Activated T-helper 1 cell treated with Interleukin-2 at 50 U/mL for 16 hours (primary cell): ENCODE results near the gene FBXO31.
"Not testable (repeated sequence)": the region's sequence is repeated elsewhere in the genome, so short reads cannot be mapped to it uniquely, and the experiment has no call there.

Source experiments
- DNase-seq: peaks from one replicate; pipeline ENCODE4 v3.0.0-alpha.2; 2020; ENCODE audit warnings: low read depth

The FBXO31 gene

DNA sequence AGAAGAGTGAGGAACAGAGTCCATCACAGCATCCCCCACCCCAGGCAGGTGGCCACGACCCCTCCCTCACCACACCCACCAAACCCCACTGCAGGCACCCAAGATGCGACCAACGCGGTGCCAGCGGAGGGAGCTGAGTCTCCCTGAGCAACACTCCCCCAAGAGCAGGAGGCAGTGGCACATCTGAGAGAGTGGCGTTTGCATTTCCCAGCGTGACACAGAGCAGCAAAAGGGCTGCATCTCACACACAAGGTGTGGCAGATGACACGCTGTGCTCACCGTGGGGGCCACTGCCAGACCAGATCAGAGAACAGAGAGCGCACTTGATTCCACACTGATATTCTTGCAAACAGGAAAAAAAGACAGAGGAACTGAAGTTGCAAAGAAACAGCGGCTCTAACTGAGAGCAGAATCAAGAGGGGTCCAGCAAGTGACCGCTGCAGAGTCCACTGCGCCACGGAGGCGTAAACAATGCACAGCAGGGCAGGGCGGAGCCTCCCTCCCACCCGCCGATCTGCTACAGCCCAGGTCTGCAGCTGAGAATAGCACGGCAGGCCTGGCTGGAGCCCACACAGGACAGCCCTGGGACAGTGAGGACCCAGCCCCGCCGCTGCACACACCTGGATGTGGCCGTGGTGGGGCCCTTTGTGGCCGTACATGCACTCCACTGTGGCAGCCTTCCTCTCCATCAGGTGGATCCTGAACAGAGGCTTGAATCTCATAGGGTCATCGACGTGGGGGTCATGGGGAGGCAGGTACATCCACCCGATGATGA, 40.4 kb downstream of the FBXO31 start:
- no peak for DNase-seq

DNA sequence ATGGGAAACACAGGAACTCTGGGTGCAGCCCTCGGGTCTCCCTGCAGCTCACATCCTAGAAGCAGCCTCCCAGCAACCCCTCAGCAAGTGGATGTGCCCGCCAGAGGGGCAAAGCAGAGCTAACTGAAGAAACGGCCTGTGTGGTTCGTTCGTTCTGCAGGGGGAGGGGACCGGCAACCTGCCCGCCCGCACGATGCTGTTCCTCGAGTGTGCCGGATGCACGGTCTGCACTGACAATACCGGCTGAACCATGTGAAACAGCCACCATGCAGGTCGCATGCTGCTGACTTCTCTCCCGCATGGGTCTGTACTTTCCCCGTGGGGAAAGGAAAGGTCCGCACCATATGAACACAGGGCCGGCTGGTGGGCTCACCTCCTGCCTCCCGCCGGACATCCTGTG, 41.1 kb downstream of the FBXO31 start:
- no peak for DNase-seq

DNA sequence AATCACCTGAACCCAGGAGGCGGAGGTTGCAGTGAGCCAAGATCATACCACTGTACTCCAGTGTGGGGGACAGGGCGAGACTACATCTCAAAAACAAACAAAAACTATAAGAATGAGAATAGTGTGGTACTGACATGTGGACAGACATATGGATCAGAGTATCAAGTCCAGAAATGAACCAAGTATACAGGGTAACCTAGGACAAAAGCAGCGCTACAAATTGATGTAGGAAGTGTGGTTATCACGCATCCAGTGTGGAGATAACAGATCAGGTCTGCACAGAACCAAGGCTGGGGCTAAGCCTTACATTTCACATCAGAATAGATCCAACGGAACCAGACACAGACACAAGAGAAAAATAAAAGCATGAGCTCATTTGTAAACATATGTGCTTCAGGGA, 43.4 kb downstream of the FBXO31 start:
- DNase-seq: no peak

DNA sequence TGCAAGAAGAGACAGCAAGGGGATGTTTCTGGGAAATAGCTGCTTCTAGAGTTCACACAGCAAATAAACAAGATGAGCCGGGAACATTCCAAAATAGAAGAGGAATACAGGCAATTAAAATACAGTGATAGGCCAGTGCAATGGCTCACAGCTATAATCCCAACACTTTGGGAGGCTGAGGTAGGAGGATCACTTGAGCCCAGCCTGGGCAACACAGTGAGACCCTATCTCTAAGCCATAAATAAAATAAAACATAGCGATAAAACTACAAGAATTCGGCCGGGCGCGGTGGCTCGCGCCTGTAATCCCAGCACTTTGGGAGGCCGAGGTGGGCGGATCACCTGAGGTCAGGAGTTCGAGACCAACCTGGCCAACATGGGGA, 43.9 kb downstream of the FBXO31 start:
- not testable (repeated sequence) for DNase-seq

DNA sequence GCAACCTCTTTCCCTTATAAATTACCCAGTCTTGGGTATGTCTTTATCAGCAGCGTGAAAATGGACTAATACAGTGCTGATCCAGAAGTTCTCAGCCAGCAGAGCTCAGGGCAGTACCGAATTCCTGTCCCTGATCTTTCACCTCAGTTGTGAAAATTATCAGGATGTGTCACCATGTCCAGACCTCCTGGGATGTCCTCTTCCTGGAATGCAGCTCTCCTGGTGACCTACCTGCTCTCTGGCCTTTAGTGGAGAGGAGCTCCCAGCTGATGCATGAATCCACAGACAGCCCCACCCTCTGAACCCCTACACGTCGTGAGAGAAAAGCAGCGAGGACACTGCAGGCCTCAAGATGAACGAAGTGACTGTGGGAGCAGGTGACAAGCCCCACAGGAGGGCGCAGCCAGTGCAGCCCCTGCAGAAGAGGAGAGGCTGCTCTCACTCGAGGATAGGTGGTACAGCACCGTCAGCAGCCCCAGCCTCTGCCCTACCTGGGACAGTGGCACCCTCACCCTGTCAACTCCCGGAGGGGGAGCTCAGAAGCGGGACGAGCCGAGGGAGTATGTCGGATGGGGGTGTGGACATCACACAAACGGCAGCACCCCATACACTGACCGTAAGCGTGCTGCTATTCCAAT, 44.4 kb downstream of the FBXO31 start:
- DNase-seq: no peak

DNA sequence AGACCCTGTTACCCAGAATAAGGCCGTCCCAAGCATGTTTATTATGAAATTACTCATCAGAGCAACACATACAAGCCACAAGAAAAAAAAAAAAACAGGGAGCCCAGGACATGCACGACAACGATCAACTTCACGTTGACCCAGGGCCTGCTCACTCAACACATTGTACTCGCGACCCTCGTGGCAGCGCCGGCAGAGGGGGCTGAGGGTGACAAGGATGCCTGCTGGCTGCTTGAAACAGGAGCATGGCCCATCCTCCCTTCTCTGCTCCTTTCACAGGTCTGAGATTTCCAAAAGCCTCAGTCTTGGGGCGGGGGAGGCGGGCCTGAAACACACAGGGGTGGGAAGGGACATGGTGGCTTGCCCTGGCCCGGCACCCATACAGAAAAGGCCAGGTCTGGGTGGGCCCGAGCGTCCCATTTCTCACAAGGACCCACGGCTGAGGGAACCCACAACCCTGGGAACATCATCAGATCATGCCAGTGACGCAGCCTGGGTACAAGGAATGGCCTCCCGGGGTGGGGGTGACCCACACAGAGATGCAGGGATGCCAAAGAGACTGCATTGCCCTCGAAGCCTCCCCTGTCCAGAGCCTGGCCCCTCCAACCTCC, 45.3 kb downstream of the FBXO31 start:
- DNase-seq: no peak

DNA sequence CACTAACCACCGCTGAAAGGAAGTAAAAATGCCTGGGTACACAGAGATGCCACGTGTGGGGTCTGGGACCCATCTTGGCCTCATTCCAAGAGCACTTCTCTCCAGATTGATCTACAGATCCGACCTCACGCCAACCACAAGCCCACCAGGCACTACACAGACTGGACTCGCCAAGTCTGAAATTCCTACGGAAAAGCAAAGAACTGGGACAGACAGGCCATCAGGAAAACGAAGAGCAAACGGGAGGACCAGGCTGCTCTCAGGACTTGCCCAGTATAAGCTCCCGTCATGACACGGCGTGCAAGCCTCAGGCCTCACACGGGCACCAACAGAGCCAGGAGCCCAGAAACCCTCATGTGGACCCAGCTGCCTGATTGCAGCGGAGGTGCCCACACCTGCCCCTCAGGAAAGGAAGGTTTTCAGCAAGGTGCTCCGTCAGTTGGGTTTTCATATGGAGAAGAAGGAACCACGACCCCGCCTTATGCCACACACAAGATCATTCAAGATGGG, 46.3 kb downstream of the FBXO31 start:
- no peak for DNase-seq

DNA sequence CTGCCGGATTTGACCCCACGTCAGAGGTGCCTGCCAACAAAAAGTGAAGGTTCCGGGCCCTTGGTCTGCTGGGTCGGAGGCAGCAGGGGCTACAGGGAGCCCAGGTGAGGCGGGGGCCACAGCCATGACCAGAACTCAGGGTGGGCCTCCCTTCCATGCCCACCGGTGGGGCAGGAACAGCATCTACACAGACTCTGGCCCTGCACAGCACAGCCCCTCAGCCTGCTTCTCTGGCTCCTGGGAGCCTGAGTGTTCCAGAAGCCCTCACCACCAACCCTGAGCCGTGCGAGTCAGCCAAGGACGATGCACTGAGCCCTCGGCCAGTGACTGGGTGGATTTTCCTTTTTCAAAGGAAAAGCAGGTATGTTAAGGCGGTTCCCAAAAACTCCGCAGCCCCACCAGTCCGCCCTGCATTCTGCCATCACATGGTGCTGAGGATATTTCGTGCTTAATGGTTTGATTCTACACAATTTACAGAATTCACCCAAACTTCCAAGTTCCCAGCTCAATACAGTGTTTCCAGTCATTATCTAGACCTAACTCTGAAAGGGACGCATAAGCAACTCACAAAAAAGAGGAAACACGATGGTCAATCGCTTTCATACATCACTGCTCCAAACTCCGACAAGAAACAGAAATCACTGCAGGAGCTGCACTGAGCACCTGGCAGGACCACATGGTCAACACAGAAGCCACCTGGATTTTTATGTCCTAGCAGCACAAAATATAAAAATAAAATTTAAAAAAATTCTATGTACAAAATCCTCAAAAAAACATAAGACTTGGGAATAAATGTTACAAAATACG, 46.9 kb downstream of the FBXO31 start:
- DNase-seq: no peak

DNA sequence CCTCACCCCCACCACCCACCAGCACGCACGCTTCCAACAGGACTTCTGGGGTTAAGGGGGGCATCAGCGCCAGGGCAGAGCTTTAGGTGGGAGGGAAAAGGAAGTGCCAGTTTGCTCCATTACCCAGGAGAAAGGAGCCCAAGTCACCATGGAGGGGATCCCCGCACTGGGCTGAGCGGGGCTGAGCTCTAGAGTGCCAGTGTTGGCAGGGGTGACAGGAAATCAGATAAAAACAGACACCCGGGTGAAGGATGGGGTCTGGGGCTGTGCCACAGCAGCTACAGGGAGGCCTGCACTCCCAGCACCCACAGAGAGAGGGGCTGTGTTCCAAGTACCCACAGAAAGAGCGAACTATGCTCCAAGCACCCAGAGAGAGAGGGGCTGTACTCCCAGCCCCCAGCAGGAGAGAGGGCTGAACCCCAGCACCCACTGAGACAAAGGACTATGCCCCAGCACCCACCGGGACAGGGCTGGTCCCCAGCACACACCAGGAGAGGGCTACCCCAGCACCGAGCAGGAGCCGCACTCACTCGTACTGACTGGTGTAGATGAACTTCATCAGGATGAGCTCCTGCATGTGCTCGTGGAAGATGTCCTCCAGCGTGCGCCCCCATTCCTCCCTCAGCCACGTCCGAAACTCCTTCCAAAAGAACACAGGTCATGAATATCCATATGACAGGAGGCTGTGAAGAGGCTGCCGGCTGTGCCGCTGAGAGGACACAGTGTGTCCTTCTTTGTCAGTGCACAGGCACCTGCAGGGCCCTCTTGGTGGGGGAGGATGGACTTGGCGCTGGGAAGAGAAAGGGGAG, 47.7 kb downstream of the FBXO31 start:
- DNase-seq: no peak

DNA sequence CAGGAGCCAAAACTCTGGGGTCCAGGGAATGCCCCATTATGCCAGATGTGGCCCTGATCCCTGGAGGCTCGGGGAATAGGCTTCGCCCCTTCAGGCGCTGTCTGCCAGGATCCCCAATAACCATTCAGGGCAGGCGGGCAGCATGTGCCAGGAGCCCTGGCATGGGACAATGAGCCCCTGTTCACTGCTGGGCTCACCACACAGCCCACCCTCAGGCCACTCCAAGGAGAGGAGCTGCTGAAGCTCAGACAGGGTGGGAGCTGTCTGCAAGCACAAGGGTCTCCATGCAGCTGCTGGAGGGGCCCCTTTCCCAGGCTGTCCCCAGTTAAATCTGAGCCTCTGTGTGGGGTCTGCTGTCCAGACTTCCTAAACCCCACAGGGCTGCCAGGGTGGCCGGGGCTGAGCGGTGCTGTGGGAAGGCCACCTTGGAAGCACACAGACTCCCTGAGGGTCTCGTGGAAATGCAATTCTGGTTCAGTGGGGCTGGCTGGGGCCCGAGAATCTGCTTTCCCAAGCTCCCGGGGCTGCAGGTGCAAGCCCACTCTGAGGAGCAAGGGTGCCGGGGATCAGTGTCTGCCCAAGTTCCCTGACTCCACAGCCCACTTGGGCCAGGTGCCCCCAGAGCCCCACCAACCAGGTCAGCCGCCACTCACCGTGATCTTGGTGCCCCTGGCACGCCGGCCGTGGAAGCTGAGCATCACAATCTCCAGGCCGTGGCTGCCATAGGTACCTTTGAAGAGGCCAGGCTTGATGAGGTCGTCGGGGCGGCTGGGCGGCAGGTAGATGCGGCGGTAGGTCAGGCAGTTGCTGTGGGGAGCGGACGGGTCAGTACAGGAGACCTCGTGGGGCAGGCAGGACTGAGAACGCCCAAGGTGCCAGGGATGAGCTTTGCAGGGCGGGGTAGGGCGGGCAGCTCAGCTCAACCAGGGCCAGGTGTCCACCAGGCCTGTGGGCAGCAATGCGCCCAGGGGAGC, 48.6 kb downstream of the FBXO31 start:
- DNase-seq: no peak

DNA sequence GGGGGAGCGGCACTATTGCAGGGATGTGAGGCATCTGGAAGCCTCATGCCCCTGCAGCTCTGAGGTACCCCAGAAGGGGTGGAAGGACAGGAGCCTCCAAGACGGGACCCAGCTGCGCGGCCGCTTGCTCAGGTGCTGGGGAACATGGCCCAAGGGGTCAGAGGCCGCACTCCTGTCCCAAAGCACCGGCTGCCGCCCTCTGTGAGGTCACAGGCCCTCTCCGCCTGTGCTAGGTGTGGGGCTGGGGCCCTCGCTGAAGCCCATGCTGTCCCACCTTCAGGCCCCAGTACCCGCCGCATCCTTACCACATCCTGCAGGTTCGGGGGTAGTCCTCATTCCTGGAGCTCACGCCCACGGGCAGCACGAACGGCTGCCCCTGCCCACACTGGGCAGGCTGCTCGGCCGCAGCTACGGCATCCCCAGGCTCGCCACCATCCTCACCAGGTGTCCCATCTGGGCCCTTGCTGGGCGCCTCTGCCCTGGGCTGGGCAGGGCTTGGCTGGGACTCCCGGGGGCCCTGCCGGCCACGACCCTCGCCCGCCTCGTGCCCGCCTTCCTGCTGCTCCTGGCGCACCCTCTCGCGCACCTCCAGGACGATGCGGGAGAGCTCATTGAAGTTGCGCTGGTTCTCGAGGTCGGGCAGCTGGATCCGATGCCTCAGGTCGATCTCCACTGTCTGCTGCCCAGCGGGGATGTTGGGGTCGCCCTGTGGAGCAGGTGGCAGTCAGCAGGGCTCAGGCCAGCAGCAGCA, 49.8 kb downstream of the FBXO31 start:
- no peak for DNase-seq

DNA sequence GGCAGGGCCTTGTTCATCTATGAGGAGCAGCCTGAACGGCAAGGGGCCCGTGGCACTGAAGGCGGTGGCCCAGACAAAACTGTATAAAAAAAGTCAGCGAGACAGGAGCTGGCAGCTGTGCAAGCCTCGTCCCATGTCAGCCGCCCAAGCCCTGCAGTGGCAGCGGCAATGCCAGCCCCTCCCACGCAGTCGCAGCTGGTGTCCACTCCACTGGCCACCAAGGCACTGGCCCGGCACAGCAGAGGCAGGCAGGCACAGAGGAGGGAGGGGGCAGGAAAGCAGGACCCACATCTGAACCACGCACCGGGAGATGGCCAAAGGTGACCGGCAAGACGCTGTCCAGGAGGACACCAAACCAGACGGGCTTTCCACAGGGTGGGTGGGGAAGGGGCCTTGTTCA, 50.5 kb downstream of the FBXO31 start:
- no peak for DNase-seq

DNA sequence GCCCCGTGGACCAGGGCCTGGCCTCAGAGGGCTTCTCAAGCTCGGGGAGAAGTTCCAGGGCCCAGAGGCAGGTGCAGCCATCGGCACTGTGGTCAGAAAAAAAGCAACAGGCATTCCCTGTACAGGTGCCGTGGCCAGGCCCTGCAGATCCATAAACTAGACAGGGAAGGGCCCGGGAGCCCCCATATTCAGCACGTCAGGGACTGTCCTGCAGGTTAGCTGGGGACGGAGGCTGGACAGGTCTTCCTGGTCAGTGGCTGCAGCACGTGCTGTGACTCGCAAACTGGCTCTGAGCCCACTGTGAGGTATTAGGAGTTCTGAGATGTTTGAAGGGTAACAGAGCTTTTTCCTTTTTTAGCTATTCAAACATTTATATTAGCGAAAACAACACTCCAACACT, 51.4 kb downstream of the FBXO31 start:
- DNase-seq: no peak

DNA sequence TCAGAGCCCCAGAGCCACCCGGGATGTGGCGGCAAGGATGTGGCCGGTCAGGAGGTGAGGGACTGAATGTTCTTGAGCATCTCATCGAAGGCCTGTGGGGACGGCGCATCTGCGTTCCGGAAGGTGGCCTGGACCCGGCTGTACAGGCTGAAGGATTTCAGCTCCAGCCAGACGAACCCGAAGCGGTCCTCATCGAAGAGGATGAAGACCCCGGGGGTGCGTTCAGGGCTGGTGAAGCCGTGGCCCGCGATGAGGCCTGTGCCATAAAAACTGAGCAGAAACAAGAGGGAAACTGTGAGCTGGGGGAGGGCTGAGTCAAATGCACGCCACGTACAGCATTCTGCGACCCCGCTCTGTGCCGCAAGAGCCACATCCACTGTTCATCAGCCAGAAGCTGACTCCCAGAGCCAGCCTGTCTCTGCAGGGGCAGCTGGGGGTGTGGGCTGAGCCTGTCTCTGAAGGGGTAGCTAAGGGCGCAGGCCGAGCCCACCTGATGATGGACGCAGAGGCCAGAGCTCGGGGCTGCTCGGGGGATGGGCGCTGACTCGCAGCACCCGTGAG, 52.3 kb downstream of the FBXO31 start:
- DNase-seq: no peak

DNA sequence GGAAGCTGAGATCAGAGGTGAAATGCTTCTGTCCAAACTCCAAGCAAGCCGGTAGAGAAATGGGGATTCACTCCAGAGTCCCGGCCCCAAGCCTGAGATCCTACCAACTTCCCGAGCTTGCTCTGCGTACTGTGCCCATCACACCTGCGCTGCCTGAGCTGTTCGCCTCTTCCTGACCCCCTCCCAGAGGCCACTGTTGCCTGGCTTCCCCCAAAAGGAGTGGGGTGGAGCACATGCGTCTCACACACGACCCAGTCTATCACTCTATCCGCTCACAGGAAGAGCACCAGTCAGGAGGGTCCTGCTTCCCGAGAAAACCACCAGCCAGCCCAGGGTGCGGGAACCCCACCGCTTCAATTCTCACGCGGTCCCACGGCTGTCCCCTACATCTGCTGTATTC, 52.9 kb downstream of the FBXO31 start:
- DNase-seq: no peak

DNA sequence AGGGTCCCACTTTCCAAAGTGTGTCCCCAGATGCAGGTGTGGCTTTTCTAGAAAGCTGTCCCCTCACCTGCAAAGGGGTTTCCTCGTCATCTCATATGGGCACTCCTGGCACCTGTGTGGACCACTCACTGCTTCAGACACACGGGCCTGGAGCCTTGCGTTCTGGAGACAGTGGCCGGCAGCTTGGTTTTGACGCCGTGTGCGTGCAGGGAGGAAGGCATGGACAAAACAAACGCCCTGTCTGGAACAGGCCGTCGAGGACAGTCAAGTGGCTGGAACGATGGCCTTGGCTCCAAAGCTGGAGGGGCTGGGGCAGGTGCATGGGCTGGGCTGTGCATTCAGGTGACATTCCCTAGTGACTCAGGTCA, 53.3 kb downstream of the FBXO31 start:
- no peak for DNase-seq

DNA sequence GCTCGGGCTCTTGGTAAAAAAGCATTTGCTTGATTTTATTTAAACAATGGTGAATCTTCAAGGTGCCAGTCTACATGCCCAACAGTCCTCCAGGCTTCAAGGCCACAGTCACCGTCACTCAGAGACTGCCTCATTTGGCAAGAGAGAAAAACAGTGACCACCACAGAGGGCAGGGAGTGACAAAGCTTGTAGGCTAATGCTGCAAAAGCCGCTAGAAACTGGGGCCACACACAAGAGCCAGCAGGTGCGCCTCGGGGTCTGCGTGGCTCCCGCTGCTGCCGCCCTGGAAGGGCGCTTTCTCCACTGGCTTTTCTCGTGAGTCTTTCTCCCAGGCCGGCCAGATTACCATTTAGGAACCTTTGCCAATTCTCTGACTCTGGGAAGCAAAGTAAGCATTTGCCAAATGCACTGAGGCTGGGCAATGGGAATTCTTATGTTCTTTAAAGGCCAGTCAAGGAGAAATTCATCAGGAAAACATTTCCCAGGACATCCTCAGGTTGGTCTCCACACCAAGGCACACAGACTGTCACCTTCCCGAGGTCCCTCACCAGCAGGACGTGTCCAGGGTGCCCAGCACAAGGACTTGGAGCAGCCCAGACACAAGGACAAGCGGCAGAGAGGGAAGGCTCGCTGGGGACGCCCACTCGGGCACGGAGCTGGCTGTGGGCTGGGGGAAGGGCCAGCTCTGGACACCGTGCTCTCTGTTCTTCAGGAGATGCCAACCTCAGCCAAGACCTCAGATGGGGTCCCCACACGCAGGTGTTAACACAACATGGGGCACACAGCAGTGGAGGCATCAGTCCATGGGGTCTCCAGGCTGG, 53.9 kb downstream of the FBXO31 start:
- DNase-seq: no peak

DNA sequence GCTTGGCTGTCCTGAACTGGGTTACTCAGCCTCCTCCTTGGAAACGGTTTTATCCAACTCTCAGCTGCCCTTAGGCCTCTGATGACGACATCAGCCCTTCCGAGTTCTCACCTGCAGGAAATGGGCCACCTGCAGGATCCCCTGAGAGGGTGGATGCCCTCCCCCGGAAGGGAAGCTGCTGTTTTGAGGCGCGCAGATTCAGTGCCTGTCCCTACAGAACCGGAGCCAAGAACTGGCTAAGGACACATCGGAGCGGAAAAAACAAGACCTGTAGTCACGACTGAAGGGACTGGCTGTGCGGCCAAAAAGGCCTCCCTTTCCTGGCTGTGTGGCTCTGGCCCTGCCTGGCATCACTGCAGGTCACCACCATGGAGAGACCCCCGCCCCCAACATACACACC, 54.7 kb downstream of the FBXO31 start:
- DNase-seq: no peak
